Transverse colon (tissue), 4 donors: ENCODE results near the gene TBCEL. TPM values are rescaled to one million over a fixed set of nuclear protein-coding genes. Genes with fewer than 3 reads are reported as not detected.

Experiments
- DNase-seq: peaks from one replicate; pipeline ENCODE4 v3.0.0-alpha.2; 2019
- H3K27ac ChIP-seq, 4 donors: fragments of 200-600 bp; sonication (generic); 2 replicates each; pipeline ENCODE4 v1.5.1; 2016 to 2018; ENCODE audit warnings: inconsistent platforms in 4 of 4
- H3K27me3 ChIP-seq: fragments of 200-600 bp; sonication (generic); 2 replicates; pipeline ENCODE4 v1.5.1; 2017; ENCODE audit warnings: inconsistent platforms
- H3K36me3 ChIP-seq, 4 donors: fragments of 200-600 bp; sonication (generic); 2 replicates each; pipeline ENCODE4 v1.5.1; 2017 to 2019; ENCODE audit warnings: inconsistent platforms in 4 of 4
- H3K4me1 ChIP-seq, 4 donors: fragments of 200-600 bp; sonication (generic); 2 replicates each; pipeline ENCODE4 v1.5.1; 2017 to 2020; ENCODE audit warnings: inconsistent platforms in 4 of 4
- H3K4me3 ChIP-seq, 4 donors: fragments of 200-600 bp; sonication (generic); 1 replicate in 1 of 4; 2 replicates in 3 of 4; pipeline versions ENCODE4 v1.5.1 to v1.6.1; 2017 to 2019; ENCODE audit warnings: inconsistent platforms in 4 of 4
- H3K9me3 ChIP-seq, 2 donors: fragments of 200-600 bp; sonication (generic); 2 replicates each; pipeline ENCODE4 v1.5.1; 2017 to 2019; ENCODE audit warnings: inconsistent platforms in 2 of 2
- CTCF ChIP-seq, 5 experiments: fragments of 200-600 bp in 3 of 5; fragments of 450-650 bp in 2 of 5; sonication (generic) in 3 of 5; IDR thresholded peaks; 1 replicate in 2 of 5; 2 replicates in 3 of 5; pipeline ENCODE4 v1.5.1; 2016 to 2017; ENCODE audit warnings: antibody characterized with exemption in 5 of 5, inconsistent platforms in 3 of 5, mild to moderate bottlenecking in 2 of 5, moderate library complexity in 1 of 5
- EP300 ChIP-seq: sonication (generic); formaldehyde crosslinking; IDR thresholded peaks from one replicate; pipeline ENCODE4 v1.6.1; 2017; ENCODE audit warnings: antibody characterized with exemption, low read depth
- POLR2A ChIP-seq: fragments of 450-650 bp; IDR thresholded peaks from one replicate; pipeline ENCODE4 v1.6.1; 2016; ENCODE audit warnings: antibody characterized with exemption, mild to moderate bottlenecking, moderate library complexity
- POLR2AphosphoS5 ChIP-seq, 3 donors: sonication (generic); formaldehyde crosslinking; IDR thresholded peaks; one replicate each; pipeline ENCODE4 v1.6.1; 2016; ENCODE audit warnings: antibody characterized with exemption in 3 of 3
- WGBS, 2 donors: methylation state at CpG; one replicate each; pipeline ENCODE4 v1.1.5; 2018; ENCODE audit warnings: low coverage in 1 of 2; 5-methylcytosine and 5-hydroxymethylcytosine counted together
- in situ Hi-C, 4 donors: fragments of 200-750 bp; cut with MboI; loops; one replicate each; pipeline versions ENCODE4 v1.15.0 to v1.15.1; 2017; ENCODE audit warnings: low sequenced_read_pairs in 3 of 4, low pct_ligation_motif_present in 1 of 4, low pct_unique_long_range_greater_than_20kb in 1 of 4
- intact Hi-C: fragments of 100-400 bp; cut with DNase I; formaldehyde crosslinking; loops from one replicate; pipeline ENCODE4 v1.15.1; 2023; ENCODE audit warnings: low total_unique reads
- total RNA-seq, 4 donors: library from RNA; depleted of rRNA; stranded (reverse); fragments of >200 nt; gene quantifications; one replicate each; pipeline ENCODE4 v1.1.0, GENCODE V29; 2016

TBCEL gene
- total RNA-seq, 4 donors from 2014 or later: 7.2 to 16.5 (median 10.5) TPM

- H3K4me3 ChIP-seq: no peak overlapping the region
- intact Hi-C loops: no loop called here
- no peak overlapping the region for H3K27ac ChIP-seq
- H3K36me3 ChIP-seq: no peaks in the 10 kb centered on the region
- no peak for DNase-seq
- no peaks in the 10 kb centered on the region for H3K27me3 ChIP-seq
- WGBS, 2 donors: 93 to 100% methylated on average over 1 of the region's 1 CpG
- H3K4me1 ChIP-seq: peaks cover 0 to 10% (median 0%) of the 10 kb centered on the region in 4 donors
- TF ChIP-seq POLR2AphosphoS5 (IDR thresholded peaks at IDR 0.05) (no peak), EP300 (no peak), POLR2A (no peak)
- H3K9me3 ChIP-seq: no peaks in the 10 kb centered on the region
- in situ Hi-C loops: no loop called here
These were observed 16.2 kb downstream of the TBCEL start for GRCh38 chr11:121039971-121040613.

GRCh38 chr11:121040614-121041002 is 16.7 kb downstream of the TBCEL start:
- TF ChIP-seq POLR2AphosphoS5 (IDR thresholded peaks at IDR 0.05): no peak

GRCh38 chr11:121041072-121041471 is 17.2 kb downstream of the TBCEL start:
- no peak overlapping the region for H3K27ac ChIP-seq
- no peaks in the 10 kb centered on the region for H3K36me3 ChIP-seq
- TF ChIP-seq POLR2A (no peak), POLR2AphosphoS5 (IDR thresholded peaks at IDR 0.05) (no peak), CTCF (IDR thresholded peaks at IDR 0.05) (no peak), EP300 (no peak)
- H3K9me3 ChIP-seq: no peaks in the 10 kb centered on the region
- in situ Hi-C loops (no loop called here), intact Hi-C loops (no loop called here)
- 88% methylated on average over 5 of the region's 5 CpGs for WGBS, 2 donors
- H3K4me1 ChIP-seq: peaks cover 0 to 7% (median 0%) of the 10 kb centered on the region in 4 donors
- no peak for DNase-seq
- no peak overlapping the region for H3K4me3 ChIP-seq
- no peaks in the 10 kb centered on the region for H3K27me3 ChIP-seq

More at GRCh38 chr11:121040614-121041002, 16.7 kb downstream of the TBCEL start:
- no peak for DNase-seq
- no peaks in the 10 kb centered on the region for H3K9me3 ChIP-seq
- no peaks in the 10 kb centered on the region for H3K27me3 ChIP-seq
- H3K36me3 ChIP-seq: no peaks in the 10 kb centered on the region
- intact Hi-C loops (no loop called here), in situ Hi-C loops (no loop called here)
- H3K4me1 ChIP-seq: peaks cover 0 to 8% (median 0%) of the 10 kb centered on the region in 4 donors
- 89 to 91% methylated on average over 3 of the region's 3 CpGs for WGBS, 2 donors
- no peak overlapping the region for H3K4me3 ChIP-seq
- no peak overlapping the region for H3K27ac ChIP-seq

GRCh38 chr11:121042296-121042695 is 18.4 kb downstream of the TBCEL start:
- no peaks in the 10 kb centered on the region for H3K27me3 ChIP-seq
- H3K4me1 ChIP-seq: peaks cover 0 to 7% (median 0%) of the 10 kb centered on the region in 4 donors
- intact Hi-C loops: no loop called here
- TF ChIP-seq POLR2A (no peak), EP300 (no peak), POLR2AphosphoS5 (IDR thresholded peaks at IDR 0.05) (no peak), CTCF (IDR thresholded peaks at IDR 0.05) (no peak)
- H3K4me3 ChIP-seq: no peak overlapping the region
- no peak for DNase-seq
- H3K27ac ChIP-seq: no peak overlapping the region
- no peaks in the 10 kb centered on the region for H3K9me3 ChIP-seq
- H3K36me3 ChIP-seq: peaks cover 0 to 1% (median 0%) of the 10 kb centered on the region in 4 donors
- WGBS, 2 donors: 100% methylated on average over 1 of the region's 1 CpG
- in situ Hi-C loops: no loop called here

- no peaks in the 10 kb centered on the region for H3K27me3 ChIP-seq
- no peak for DNase-seq
These were observed 24.0 kb downstream of the TBCEL start for GRCh38 chr11:121047926-121048325.

More at GRCh38 chr11:121047926-121048325, 24.0 kb downstream of the TBCEL start:
- in situ Hi-C loops: no loop called here
- H3K9me3 ChIP-seq: no peaks in the 10 kb centered on the region
- no peak overlapping the region for H3K27ac ChIP-seq
- 88 to 95% methylated on average over 1 of the region's 1 CpG for WGBS, 2 donors
- intact Hi-C loops: no loop called here
- H3K36me3 ChIP-seq: peaks cover 0 to 9% (median 4%) of the 10 kb centered on the region in 4 donors
- no peak overlapping the region for H3K4me3 ChIP-seq
- no peaks in the 10 kb centered on the region for H3K4me1 ChIP-seq
- TF ChIP-seq POLR2A (no peak), CTCF (IDR thresholded peaks at IDR 0.05) (no peak), POLR2AphosphoS5 (IDR thresholded peaks at IDR 0.05) (no peak), EP300 (no peak)
